ENCODE results near the gene RAP1GAP2.

RAP1GAP2 gene

DNA sequence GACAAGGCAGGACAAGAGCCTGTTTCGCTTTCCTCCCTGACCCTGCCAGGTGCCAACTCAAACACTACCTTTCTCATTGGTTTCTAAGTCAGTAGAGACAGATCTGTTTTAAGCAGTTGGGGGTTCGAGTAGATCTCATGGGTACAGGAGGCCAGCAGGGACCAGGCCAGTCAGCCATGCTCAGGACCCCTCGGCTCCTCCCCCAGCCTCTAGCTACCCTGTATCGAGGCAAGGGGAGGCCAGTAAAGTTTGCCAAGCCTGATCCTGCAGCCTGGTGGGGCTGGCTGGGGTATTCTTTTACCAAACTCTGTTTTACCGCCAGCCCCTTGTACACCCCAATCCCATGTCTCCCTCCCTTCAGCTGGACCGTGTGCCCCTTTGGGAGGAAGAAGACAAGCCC, 240.6 kb downstream of the RAP1GAP2 start:
- ATAC-seq: no peak
- no peak for TF ChIP-seq ZC3H10 (CRISPR knock-in tag; IDR thresholded peaks at IDR 0.05)
- no peak for TF ChIP-seq ISL1 (CRISPR knock-in tag; IDR thresholded peaks at IDR 0.05)
- no peak for TF ChIP-seq PPARA (CRISPR knock-in tag; IDR thresholded peaks at IDR 0.05; ENCODE audit: borderline replicate concordance)
- no peak for TF ChIP-seq ZFP30 (CRISPR knock-in tag; IDR thresholded peaks at IDR 0.05)
- no peak for TF ChIP-seq SNAI2 (CRISPR knock-in tag; IDR thresholded peaks at IDR 0.05)
- TF ChIP-seq GLIS3 (CRISPR knock-in tag; IDR thresholded peaks at IDR 0.05): no peak
- TF ChIP-seq CSRNP3 (CRISPR knock-in tag; IDR thresholded peaks at IDR 0.05): no peak
- TF ChIP-seq OSR1 (CRISPR knock-in tag; IDR thresholded peaks at IDR 0.05): no peak
- TF ChIP-seq ZNF8 (CRISPR knock-in tag; IDR thresholded peaks at IDR 0.05): no peak
- no peak for TF ChIP-seq BACH2 (CRISPR knock-in tag; IDR thresholded peaks at IDR 0.05; ENCODE audit: borderline replicate concordance)
- TF ChIP-seq TSHZ2 (CRISPR knock-in tag; IDR thresholded peaks at IDR 0.05): no peak
- no peak for TF ChIP-seq TCF4 (CRISPR knock-in tag; IDR thresholded peaks at IDR 0.05; ENCODE audit: borderline replicate concordance)
- no peak for TF ChIP-seq ZFP3 (CRISPR knock-in tag; IDR thresholded peaks at IDR 0.05)
- TF ChIP-seq ESRRG (CRISPR knock-in tag; IDR thresholded peaks at IDR 0.05): no peak
- no peak for TF ChIP-seq RARB (CRISPR knock-in tag; IDR thresholded peaks at IDR 0.05)
- TF ChIP-seq ZNF565 (CRISPR knock-in tag; conservative IDR thresholded peaks at IDR 0.05; ENCODE audit: low read depth): no peak
- TF ChIP-seq PATZ1 (CRISPR knock-in tag; IDR thresholded peaks at IDR 0.05; ENCODE audit: borderline replicate concordance): no peak
- no peak for TF ChIP-seq POU6F1 (CRISPR knock-in tag; IDR thresholded peaks at IDR 0.05; ENCODE audit: borderline replicate concordance, low read depth)
- TF ChIP-seq ZNF70 (CRISPR knock-in tag; IDR thresholded peaks at IDR 0.05): no peak
- TF ChIP-seq TOX (CRISPR knock-in tag; IDR thresholded peaks at IDR 0.05; ENCODE audit: borderline replicate concordance): no peak

DNA sequence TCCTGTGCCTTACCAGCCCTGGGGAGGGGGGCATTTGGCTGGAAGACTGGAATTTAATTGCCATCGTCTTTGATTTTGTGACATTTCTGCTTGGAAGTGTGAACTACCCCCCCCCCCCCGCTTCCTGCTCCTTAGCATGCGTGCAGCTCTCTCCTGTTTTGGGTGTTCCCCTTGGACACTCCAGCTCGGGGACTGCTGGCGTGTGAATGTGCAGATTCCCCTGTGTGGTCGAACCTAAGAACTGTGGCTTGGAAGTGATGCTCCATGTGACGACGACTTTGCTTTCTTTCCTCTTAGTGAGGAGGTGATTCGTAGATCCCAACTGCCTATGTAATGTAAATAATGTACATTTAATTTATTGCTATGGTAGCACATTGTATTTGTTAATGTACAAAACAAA, 241.0 kb downstream of the RAP1GAP2 start:
- TF ChIP-seq ZFP3 (CRISPR knock-in tag; IDR thresholded peaks at IDR 0.05): no peak
- TF ChIP-seq TCF4 (CRISPR knock-in tag; IDR thresholded peaks at IDR 0.05; ENCODE audit: borderline replicate concordance): no peak
- TF ChIP-seq POU6F1 (CRISPR knock-in tag; IDR thresholded peaks at IDR 0.05; ENCODE audit: borderline replicate concordance, low read depth): no peak
- no peak for TF ChIP-seq ZFP30 (CRISPR knock-in tag; IDR thresholded peaks at IDR 0.05)
- ATAC-seq: no peak

DNA sequence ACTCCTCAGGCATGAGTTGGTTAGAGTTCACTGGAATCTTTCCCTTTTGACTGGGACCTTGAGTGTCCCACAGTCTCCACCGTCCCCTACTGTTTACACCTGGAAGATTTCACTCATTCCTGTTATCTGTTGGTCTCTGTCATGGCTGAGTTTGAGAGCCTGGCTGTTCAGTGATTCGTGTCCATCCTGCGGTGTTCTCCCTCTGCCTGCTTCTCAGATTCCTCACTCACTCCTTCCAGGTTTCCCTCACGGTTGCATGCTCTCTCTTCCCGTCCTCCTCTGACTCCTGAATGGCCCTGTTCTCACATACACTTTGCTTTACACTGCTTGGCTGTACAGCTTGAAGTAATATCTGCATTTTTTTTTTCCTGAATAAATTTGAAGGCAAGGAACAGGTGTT, 242.7 kb downstream of the RAP1GAP2 start:
- TF ChIP-seq RARB (CRISPR knock-in tag; IDR thresholded peaks at IDR 0.05) (no peak), TOX (CRISPR knock-in tag; IDR thresholded peaks at IDR 0.05; ENCODE audit: borderline replicate concordance) (no peak), PATZ1 (CRISPR knock-in tag; IDR thresholded peaks at IDR 0.05; ENCODE audit: borderline replicate concordance) (no peak), TSHZ2 (CRISPR knock-in tag; IDR thresholded peaks at IDR 0.05) (no peak)
- peak; percentile 20; the same call in 1 of the 3 replicates for ATAC-seq
